HepG2 (cell line): ENCODE results near the gene RAD23A. TPM values are rescaled to one million over a fixed set of nuclear protein-coding genes. Genes with fewer than 3 reads are reported as not detected.
A peak's percentile ranks its signal among the peaks of the same experiment; 100 is the strongest.

Experiments
- ARNTL ChIP-seq: sonication (generic); formaldehyde crosslinking; IDR thresholded peaks from 2 replicates; pipeline ENCODE4 v1.4.0; 2020; ENCODE audit warnings: mild to moderate bottlenecking, missing genetic modification reagents
- DZIP1 ChIP-seq: sonication (generic); formaldehyde crosslinking; IDR thresholded peaks from 2 replicates; pipeline ENCODE4 v1.5.0; 2020; ENCODE audit warnings: mild to moderate bottlenecking, missing genetic modification reagents
- GABPA ChIP-seq, 2 experiments: IDR thresholded peaks; 2 replicates each; pipeline ENCODE4 v1.6.1; 2011 to 2016; ENCODE audit warnings: low read depth in 2 of 2, low read length in 1 of 2, missing biosample characterization in 1 of 2, missing genetic modification characterization in 1 of 2
- HDAC1 ChIP-seq: sonication (generic); formaldehyde crosslinking; IDR thresholded peaks from 2 replicates; pipeline ENCODE4 v1.5.1; 2020; ENCODE audit warnings: mild to moderate bottlenecking, missing genetic modification reagents
- ISX ChIP-seq: sonication (generic); formaldehyde crosslinking; conservative IDR thresholded peaks from 2 replicates; pipeline ENCODE4 v1.5.0; 2020; ENCODE audit warnings: missing genetic modification reagents
- KLF13 ChIP-seq: sonication (generic); formaldehyde crosslinking; IDR thresholded peaks from 2 replicates; pipeline ENCODE4 v1.4.0; 2020; ENCODE audit warnings: mild to moderate bottlenecking, missing genetic modification reagents
- KMT2A ChIP-seq: sonication (generic); formaldehyde crosslinking; IDR thresholded peaks from 2 replicates; pipeline ENCODE4 v1.4.0; 2020; ENCODE audit warnings: missing genetic modification reagents
- MED8 ChIP-seq: sonication (generic); formaldehyde crosslinking; IDR thresholded peaks from 2 replicates; pipeline ENCODE4 v1.8.1; 2023; ENCODE audit warnings: mild to moderate bottlenecking, missing genetic modification reagents; ENCODE audit not compliant: insufficient replicate concordance
- MTF1 ChIP-seq: sonication (generic); formaldehyde crosslinking; IDR thresholded peaks from 2 replicates; pipeline ENCODE4 v1.5.0; 2020; ENCODE audit warnings: missing genetic modification reagents
- MXI1 ChIP-seq: IDR thresholded peaks from 3 replicates; pipeline ENCODE4 v1.6.1; 2012; ENCODE audit warnings: low read depth, low read length, inconsistent platforms, borderline replicate concordance
- RFX3 ChIP-seq: IDR thresholded peaks from 2 replicates; pipeline ENCODE4 v1.6.1; 2016; ENCODE audit warnings: missing biosample characterization, missing genetic modification reagents
- SATB2 ChIP-seq: sonication (generic); formaldehyde crosslinking; IDR thresholded peaks from 2 replicates; pipeline ENCODE4 v1.5.0; 2020; ENCODE audit warnings: missing genetic modification reagents
- ZBTB20 ChIP-seq: sonication (generic); formaldehyde crosslinking; IDR thresholded peaks from 2 replicates; pipeline ENCODE4 v1.8.1; 2023; ENCODE audit warnings: missing genetic modification reagents, low read depth, mild to moderate bottlenecking, borderline replicate concordance
- ZC3H4 ChIP-seq: sonication (generic); formaldehyde crosslinking; IDR thresholded peaks from 2 replicates; pipeline ENCODE4 v1.4.0; 2020; ENCODE audit warnings: missing genetic modification reagents, borderline replicate concordance
- ZNF101 ChIP-seq: sonication (generic); formaldehyde crosslinking; IDR thresholded peaks from 2 replicates; pipeline ENCODE4 v1.4.0; 2020; ENCODE audit warnings: mild to moderate bottlenecking, low read depth, missing genetic modification reagents, borderline replicate concordance
- ZNF160 ChIP-seq: sonication (generic); formaldehyde crosslinking; IDR thresholded peaks from 2 replicates; pipeline ENCODE4 v1.8.0; 2022; ENCODE audit warnings: mild to moderate bottlenecking, inconsistent platforms, missing genetic modification reagents
- ZNF496 ChIP-seq: sonication (generic); formaldehyde crosslinking; IDR thresholded peaks from 2 replicates; pipeline ENCODE4 v1.8.1; 2023; ENCODE audit warnings: mild to moderate bottlenecking, moderate library complexity, missing genetic modification reagents; ENCODE audit not compliant: insufficient replicate concordance
- ZNF563 ChIP-seq: sonication (generic); formaldehyde crosslinking; IDR thresholded peaks from 2 replicates; pipeline ENCODE4 v1.8.0; 2022; ENCODE audit warnings: mild to moderate bottlenecking, moderate library complexity, missing genetic modification reagents
- ZNF574 ChIP-seq: sonication (generic); formaldehyde crosslinking; IDR thresholded peaks from 2 replicates; pipeline ENCODE4 v1.4.0; 2020; ENCODE audit warnings: missing genetic modification reagents
- ZNF777 ChIP-seq: sonication (generic); formaldehyde crosslinking; IDR thresholded peaks from 2 replicates; pipeline ENCODE4 v1.4.0; 2020; ENCODE audit warnings: missing genetic modification reagents
- ZSCAN22 ChIP-seq: sonication (generic); formaldehyde crosslinking; IDR thresholded peaks from 2 replicates; pipeline ENCODE4 v1.4.0; 2020; ENCODE audit warnings: mild to moderate bottlenecking, missing genetic modification reagents
- polyA plus RNA-seq, 8 experiments: library from polyadenylated mRNA; depleted of rRNA in 3 of 8; stranded (reverse) in 7 of 8; unstranded in 1 of 8; fragments of >200 nt; fragmentation: Illumina TruSeq in 4 of 8; extraction: Trizol in 4 of 8; gene quantifications; 2 replicates each; pipeline versions ENCODE4 v1.2.1 to v1.2.3, GENCODE V29; 2011 to 2016; ENCODE audit warnings: low read depth in 4 of 8, missing spikeins in 1 of 8, mixed read lengths in 1 of 8; ENCODE audit not compliant: insufficient read depth in 1 of 8
- total RNA-seq, 5 experiments: library from RNA; depleted of rRNA; stranded (reverse); fragments of >200 nt; fragmentation: Illumina TruSeq; extraction: Trizol; gene quantifications; 2 replicates each; pipeline ENCODE4 v1.2.3, GENCODE V29; 2016; ENCODE audit warnings: low read depth in 1 of 5

The RAD23A gene
- total and polyA plus RNA-seq, 2 of the 13 experiments (the other 11 are each of a cell fraction or from before 2014, with no cell fraction given), result 42.5 to 54.2 TPM

GRCh38 chr19:12994701-12995595 is 49.3 kb downstream of the RAD23A start, which contains the start of gene NFIX (continued):
- TF ChIP-seq ZNF101, result no peak
- no peak for TF ChIP-seq MTF1
- TF ChIP-seq ZNF563 (CRISPR knock-in tag), result no peak
- TF ChIP-seq KMT2A (CRISPR knock-in tag), result 0 out of 2 replicates have a peak, but pooled peaks have one; percentile 41
- TF ChIP-seq GABPA (IDR thresholded peaks at IDR 0.05; ENCODE audit: low read depth, low read length), result no peak
- TF ChIP-seq GABPA (CRISPR knock-in tag; IDR thresholded peaks at IDR 0.05; ENCODE audit: low read depth), result no peak
- peak; percentile 64; the same call in 1 of the 2 replicates for TF ChIP-seq ZNF777 (CRISPR knock-in tag)
- no peak; the same call in 1 of the 2 replicates for TF ChIP-seq ZNF574 (CRISPR knock-in tag)
- TF ChIP-seq KLF13 (CRISPR knock-in tag), result peak; percentile 64; the same call in 1 of the 2 replicates
- TF ChIP-seq DZIP1 (CRISPR knock-in tag), result no peak
- 0 out of 3 replicates have a peak, but pooled peaks have one; percentile 17 for TF ChIP-seq MXI1
- TF ChIP-seq RFX3 (CRISPR knock-in tag), result no peak
- no peak for TF ChIP-seq ZBTB20 (CRISPR knock-in tag)
- TF ChIP-seq SATB2, result no peak
- no peak for TF ChIP-seq ZNF496 (CRISPR knock-in tag)
- peak; percentile 29; the same call in 1 of the 2 replicates for TF ChIP-seq HDAC1 (CRISPR knock-in tag)
- TF ChIP-seq ZSCAN22 (CRISPR knock-in tag), result no peak
- no peak for TF ChIP-seq MED8 (CRISPR knock-in tag)
- TF ChIP-seq ARNTL (CRISPR knock-in tag), result no peak
- TF ChIP-seq ZNF160 (CRISPR knock-in tag), result no peak
- TF ChIP-seq ZC3H4 (CRISPR knock-in tag), result no peak
- TF ChIP-seq ISX (CRISPR knock-in tag), result no peak
